RWPE2 (cell line): ENCODE data around the gene ZNF318.
A peak's percentile ranks its signal among the peaks of the same experiment; 100 is the strongest.

Experiments used
- ATAC-seq: fragments of 200-7000 bp; cut with Tn5 transposase; 3 replicates; pipeline ENCODE4 v1.9.1; 2021; ENCODE audit warnings: low read depth
- DNase-seq: peaks from one replicate; pipeline ENCODE4 v3.0.0-alpha.2; 2020; ENCODE audit warnings: low spot score
- H3K27ac ChIP-seq: fragments of 450-650 bp; 2 replicates; pipeline ENCODE4 v1.5.1; 2017; ENCODE audit warnings: mild to moderate bottlenecking; ENCODE audit not compliant: poor library complexity, severe bottlenecking
- H3K27me3 ChIP-seq: fragments of 250-450 bp; sonication (Bioruptor Pico); 2 replicates; pipeline ENCODE4 v1.5.1; 2021; ENCODE audit warnings: mild to moderate bottlenecking, moderate library complexity; ENCODE audit not compliant: insufficient read depth, poor library complexity, severe bottlenecking
- H3K36me3 ChIP-seq: fragments of 250-450 bp; sonication (Bioruptor Pico); 2 replicates; pipeline ENCODE4 v1.5.1; 2020; ENCODE audit warnings: low read depth, mild to moderate bottlenecking, moderate library complexity
- H3K4me1 ChIP-seq: fragments of 250-450 bp; sonication (Bioruptor Pico); 2 replicates; pipeline ENCODE4 v1.5.1; 2021; ENCODE audit warnings: mild to moderate bottlenecking, moderate library complexity; ENCODE audit not compliant: insufficient read depth, poor library complexity, severe bottlenecking
- H3K4me3 ChIP-seq: fragments of 250-450 bp; sonication (Bioruptor Pico); 2 replicates; pipeline ENCODE4 v1.5.1; 2021; ENCODE audit warnings: mild to moderate bottlenecking, moderate library complexity; ENCODE audit not compliant: severe bottlenecking
- H3K9me3 ChIP-seq: fragments of 250-450 bp; sonication (Bioruptor Pico); 2 replicates; pipeline ENCODE4 v1.5.1; 2021; ENCODE audit warnings: mild to moderate bottlenecking, moderate library complexity; ENCODE audit not compliant: severe bottlenecking
- TF ChIP-seq, protein P1 (sequence below): fragments of 450-650 bp; IDR thresholded peaks from one replicate; pipeline ENCODE4 v1.5.1; 2017; ENCODE audit warnings: mild to moderate bottlenecking, moderate library complexity; ENCODE audit not compliant: poor library complexity, severe bottlenecking

The ZNF318 gene

DNA sequence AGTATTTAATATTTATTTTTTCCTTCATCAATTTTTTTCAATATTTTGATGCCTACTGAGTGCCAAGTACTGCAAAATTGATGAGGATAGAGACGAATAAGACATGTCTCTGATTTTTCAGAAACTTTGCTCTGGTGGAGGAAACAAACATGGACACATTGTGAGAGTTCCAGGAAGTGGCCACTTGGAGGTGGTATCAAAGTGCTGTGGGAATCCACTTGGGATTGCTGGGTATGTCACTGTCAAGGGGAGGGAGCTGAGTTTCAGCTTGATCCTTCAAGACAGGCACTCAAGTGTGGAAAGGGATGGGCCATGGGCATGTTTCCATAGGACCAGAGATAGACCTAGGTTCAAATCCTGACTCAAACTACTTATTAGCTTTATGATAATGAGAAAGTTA is 33.4 kb upstream of the ZNF318 start:
- TF ChIP-seq, protein P1, sequence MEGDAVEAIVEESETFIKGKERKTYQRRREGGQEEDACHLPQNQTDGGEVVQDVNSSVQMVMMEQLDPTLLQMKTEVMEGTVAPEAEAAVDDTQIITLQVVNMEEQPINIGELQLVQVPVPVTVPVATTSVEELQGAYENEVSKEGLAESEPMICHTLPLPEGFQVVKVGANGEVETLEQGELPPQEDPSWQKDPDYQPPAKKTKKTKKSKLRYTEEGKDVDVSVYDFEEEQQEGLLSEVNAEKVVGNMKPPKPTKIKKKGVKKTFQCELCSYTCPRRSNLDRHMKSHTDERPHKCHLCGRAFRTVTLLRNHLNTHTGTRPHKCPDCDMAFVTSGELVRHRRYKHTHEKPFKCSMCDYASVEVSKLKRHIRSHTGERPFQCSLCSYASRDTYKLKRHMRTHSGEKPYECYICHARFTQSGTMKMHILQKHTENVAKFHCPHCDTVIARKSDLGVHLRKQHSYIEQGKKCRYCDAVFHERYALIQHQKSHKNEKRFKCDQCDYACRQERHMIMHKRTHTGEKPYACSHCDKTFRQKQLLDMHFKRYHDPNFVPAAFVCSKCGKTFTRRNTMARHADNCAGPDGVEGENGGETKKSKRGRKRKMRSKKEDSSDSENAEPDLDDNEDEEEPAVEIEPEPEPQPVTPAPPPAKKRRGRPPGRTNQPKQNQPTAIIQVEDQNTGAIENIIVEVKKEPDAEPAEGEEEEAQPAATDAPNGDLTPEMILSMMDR = no peak
- no peak for DNase-seq

GRCh38 chr6:43401730-43402129 is 32.3 kb upstream of the ZNF318 start:
- Histone ChIP-seq H3K4me1 (peaks cover under 1% of the 10 kb centered on the region), H3K4me3 (no peak overlapping the region), H3K9me3 (no peaks in the 10 kb centered on the region), H3K27ac (no peak overlapping the region), H3K27me3 (no peaks in the 10 kb centered on the region), H3K36me3 (no peaks in the 10 kb centered on the region)
- TF ChIP-seq, protein P1 = no peak
- no peak for ATAC-seq
- no peak for DNase-seq

More for the DNA sequence above, 33.4 kb upstream of the ZNF318 start:
- no peak; the same call in 2 of the 3 replicates for ATAC-seq
- Histone ChIP-seq H3K27ac (no peak overlapping the region), H3K4me1 (no peaks in the 10 kb centered on the region), H3K4me3 (no peak overlapping the region), H3K27me3 (no peaks in the 10 kb centered on the region), H3K9me3 (no peaks in the 10 kb centered on the region), H3K36me3 (no peaks in the 10 kb centered on the region)

DNA sequence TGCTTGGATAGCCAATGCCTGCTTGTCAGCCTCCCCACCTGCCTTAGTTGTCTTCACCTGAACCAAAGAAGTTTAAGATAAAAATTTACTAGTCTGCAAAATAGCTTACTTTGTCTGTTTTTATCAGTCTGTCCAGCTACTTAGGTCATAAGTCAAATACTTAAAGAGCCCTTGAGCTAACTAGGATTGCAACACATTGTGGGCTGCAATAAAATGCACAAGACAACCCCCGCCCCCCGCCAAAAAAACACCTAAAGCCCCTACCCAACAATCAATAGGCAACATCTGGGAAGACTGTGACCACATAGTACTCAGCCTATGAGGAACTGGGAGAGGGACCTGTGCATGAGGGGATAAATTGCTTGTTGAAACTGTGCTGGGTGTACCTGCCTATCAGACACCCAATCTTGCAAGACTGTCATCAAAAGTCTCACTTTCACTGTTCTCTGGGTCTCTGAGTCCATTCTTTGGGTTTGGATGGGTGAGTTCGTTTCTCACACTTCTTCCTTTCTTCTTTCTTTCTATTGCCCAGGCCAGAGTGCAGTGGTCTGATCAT is 30.6 kb upstream of the ZNF318 start:
- DNase-seq (no peak), ATAC-seq (no peak)
- H3K27me3 ChIP-seq = no peaks in the 10 kb centered on the region
- peaks cover 10% of the 10 kb centered on the region for H3K4me1 ChIP-seq
- H3K27ac ChIP-seq = no peak overlapping the region
- no peaks in the 10 kb centered on the region for H3K36me3 ChIP-seq
- H3K4me3 ChIP-seq = no peak overlapping the region
- no peaks in the 10 kb centered on the region for H3K9me3 ChIP-seq
- TF ChIP-seq, protein P1 = no peak

- Histone ChIP-seq H3K4me3 (no peak overlapping the region), H3K4me1 (peaks cover 10% of the 10 kb centered on the region), H3K27me3 (no peaks in the 10 kb centered on the region), H3K36me3 (no peaks in the 10 kb centered on the region), H3K27ac (no peak overlapping the region), H3K9me3 (no peaks in the 10 kb centered on the region)
- TF ChIP-seq, protein P1 = no peak
- ATAC-seq (peak; percentile 56; the same call in 2 of the 3 replicates), DNase-seq (no peak)
Observed at GRCh38 chr6:43396408-43397149, 27.1 kb upstream of the ZNF318 start.

DNA sequence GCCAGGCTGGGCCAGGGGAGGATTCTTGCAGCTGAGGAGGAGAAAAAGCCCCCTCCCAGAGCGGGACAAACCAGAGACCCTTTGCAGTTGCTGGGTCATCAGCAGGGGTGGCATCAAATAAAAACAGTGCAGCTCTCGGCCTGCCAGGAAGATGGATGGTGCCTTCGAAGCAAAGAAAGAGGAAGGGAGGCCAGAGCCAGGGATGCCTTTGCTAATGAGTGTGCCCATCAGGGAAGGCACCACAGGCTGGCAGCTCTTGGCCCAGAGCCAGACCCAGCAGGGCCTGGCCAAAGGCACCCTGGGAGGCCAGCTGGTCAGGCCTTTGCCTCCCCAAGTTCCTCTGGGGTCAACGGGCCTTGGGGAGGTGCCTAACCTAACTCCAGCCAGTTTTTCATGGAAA is 26.3 kb upstream of the ZNF318 start:
- DNase-seq (no peak), ATAC-seq (no peak)
- H3K4me1 ChIP-seq = peaks cover 10% of the 10 kb centered on the region
- H3K27ac ChIP-seq = no peak overlapping the region
- H3K27me3 ChIP-seq = no peaks in the 10 kb centered on the region
- TF ChIP-seq, protein P1 = no peak
- no peak overlapping the region for H3K4me3 ChIP-seq
- H3K36me3 ChIP-seq = no peaks in the 10 kb centered on the region
- no peaks in the 10 kb centered on the region for H3K9me3 ChIP-seq
